GM21717 (cell line): ENCODE measurements around the gene JAKMIP2.
"Not testable (repeated sequence)": the region's sequence is repeated elsewhere in the genome, so short reads cannot be mapped to it uniquely, and the experiment has no call there.

Experiments
- ATAC-seq: cut with Tn5 transposase; IDR thresholded peaks from one replicate; pipeline ENCODE4 v1.9.1; 2021; ENCODE audit warnings: mild to moderate bottlenecking, moderate library complexity; ENCODE audit not compliant: unreplicated experiment

Gene JAKMIP2

DNA sequence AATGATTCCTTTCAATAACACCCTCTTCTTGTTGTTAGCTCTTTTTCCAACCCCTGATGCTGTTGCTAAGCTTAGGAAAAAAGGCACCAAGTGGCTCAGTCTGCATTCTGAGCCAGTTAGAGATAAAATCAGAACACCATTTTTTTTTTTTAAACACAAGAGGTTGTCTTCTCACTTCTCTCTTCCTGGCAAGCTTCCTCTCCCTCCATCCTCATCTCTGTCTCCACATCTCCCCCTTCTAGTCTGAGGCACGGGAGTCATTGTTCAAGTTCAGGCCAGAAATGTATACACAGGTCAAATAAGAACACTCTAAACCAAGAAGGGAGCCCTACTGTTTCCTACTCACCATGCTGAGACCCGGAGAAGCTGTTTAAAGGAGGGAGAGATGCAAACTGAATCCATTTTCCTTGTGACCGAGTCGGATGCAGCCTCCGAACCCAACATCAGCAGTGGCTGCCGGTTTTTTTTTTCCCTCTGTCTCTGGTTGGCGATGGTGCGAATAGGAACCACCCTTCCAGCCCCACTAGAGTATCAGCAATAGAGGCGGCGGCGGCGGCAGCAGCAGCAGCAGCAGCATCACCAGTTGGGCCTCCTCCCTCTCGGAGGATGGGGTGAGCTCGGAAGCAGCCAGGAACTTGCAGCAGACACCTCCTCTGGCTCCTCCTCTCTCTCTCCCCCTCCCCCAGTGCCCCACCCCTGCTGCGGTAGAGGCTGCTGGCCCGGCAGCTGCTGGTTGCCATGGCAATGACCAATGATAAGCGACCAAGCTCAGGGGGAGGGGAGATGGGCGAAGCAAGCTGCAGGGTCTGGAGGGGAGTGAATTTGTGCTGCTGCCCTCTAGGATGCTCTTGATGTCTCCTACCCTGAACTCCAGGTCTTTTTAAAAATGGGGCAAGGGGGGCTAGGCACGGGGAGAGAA is at the start of gene JAKMIP2:
TSS of gene JAKMIP2 (minus strand) at position 619 of the 919 bp plus-strand sequence. CDS start 110,922 bp downstream, outside the sequence.
- peak; percentile 86 for ATAC-seq

GRCh38 chr5:147831465-147831864 is 48.9 kb upstream of the JAKMIP2 start, which contains the start of gene SPINK1:
Gene SPINK1 (minus strand): TSS chr5:147831671. CDS start chr5:147831577, 94 bp downstream.
- ATAC-seq, result no peak

DNA sequence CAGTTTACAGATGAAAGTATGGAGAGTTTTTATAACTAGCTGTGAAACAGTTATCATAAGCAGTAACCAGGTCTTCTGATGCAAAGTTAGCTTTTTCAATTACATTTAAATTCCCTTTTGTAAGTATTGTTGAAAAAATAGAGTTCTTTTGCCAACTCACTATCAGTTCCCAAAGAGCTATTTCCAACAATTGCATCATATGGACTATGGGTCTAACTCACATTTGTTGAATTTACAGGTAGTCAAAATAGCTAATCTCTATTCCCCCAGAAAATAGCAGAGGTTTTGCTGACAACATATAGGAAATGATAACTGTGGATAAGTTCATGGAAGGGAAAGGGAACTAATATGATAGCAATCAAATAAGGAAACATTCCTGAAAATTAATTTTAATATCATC is 47.5 kb upstream of the JAKMIP2 start:
- no peak for ATAC-seq

DNA sequence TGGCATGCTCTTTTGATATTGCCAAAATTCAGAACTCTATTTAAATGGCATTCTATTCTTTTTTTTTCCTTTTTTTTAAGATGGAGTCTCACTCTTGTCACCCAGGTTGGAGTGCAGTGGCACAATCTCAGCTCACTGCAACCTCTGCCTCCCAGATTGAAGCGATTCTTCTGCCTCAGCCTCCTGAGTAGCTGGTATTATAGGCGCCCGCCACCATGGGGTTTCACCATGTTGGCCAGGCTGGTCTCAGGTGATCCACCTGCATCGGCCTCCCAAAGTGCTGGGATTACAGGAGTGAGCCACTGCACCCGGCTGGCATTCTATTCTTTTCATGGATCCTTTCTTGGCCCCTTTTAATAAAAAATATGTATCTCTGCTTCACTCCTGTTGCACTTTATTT is 44.5 kb upstream of the JAKMIP2 start:
- not testable (repeated sequence) for ATAC-seq

- no peak for ATAC-seq
Measured at GRCh38 chr5:147826361-147826760, 43.8 kb upstream of the JAKMIP2 start.

DNA sequence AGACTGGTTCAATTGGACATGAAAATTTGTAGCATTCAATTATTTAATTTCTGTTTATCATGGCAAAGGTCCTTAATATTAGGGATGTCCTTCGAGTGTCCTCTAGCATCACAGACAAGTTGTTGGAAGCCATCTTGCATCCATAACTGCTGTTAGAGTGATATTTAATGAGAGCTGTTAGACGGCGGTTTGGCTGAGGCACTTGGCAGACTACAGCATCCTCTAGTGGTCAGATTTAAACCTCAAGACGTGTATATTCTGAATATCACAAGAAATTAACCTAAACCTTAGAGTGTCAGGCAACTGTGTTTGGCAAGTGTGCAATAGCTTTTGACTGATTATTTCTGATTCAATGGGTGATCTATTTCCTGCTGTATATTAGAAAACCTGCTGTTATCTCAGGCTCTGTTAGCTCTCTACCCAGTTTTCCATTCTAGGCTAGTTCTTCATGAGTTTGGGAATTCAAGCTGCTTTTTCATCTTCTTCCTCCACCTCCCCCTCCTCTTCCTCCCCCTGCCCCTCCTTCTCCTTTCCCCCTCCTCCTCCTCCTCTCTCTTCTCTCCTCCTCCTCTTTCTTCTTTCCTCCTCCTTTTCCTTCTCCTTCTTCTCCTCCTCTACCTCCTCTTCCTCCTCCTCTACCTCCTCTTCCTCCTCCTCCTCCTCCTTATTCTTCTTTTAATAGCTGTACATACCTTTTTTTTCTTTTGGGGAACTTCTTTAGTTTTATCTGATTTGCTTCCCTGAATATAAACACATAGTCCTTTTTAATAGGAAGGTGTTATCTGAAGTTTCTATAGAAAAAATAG is 40.4 kb upstream of the JAKMIP2 start:
- ATAC-seq, result peak; percentile 90

- ATAC-seq, result not testable (repeated sequence)
Measured at GRCh38 chr5:147822222-147822621, 39.7 kb upstream of the JAKMIP2 start.

DNA sequence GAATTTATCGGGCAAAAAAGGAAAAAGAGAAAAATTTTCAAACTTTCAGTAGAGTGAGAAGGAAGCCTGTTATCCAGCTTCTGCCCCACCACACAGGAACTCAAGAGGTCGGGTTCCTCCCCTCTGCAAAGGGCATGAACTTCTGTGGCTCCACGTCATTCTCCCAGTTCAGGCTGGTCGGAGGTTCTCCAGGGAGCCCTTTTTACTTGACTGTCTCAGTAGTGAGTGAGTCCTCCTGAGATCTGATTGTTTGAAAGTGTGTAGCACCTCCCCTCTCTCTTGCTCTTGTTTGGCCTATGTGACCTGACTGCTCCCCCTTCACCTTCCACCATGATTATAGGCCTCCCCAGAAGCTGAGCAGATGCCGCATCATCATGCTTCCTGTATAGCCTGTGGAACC is 39.2 kb upstream of the JAKMIP2 start:
- no peak for ATAC-seq

DNA sequence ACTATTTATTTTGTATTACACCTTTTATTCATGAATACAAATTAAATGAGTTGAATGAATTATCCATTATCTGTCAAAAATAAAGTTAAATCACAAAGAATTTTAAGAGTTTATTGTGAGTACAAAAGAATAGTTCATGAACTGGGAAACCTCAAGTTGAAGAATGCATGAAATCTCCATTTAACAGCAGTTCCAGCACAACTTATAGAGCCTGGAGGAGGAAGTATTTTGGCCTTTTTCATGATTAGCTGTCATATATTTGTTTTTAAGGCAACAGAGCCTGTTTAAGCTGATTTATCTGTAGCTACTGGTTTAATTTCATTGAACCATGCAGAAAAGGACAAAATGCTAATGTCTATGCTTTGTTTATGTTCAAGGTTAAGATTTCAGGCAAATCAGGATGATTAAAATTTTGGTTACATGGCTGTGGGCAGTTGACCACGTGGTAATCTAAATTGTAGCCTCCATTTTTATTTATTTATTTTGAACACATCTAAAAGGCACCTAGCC is 36.8 kb upstream of the JAKMIP2 start:
- no peak for ATAC-seq

GRCh38 chr5:147818290-147818689 is 35.8 kb upstream of the JAKMIP2 start:
- ATAC-seq, result no peak

- ATAC-seq, result no peak
Measured at GRCh38 chr5:147813696-147814095, 31.2 kb upstream of the JAKMIP2 start.

- ATAC-seq, result no peak
Measured at GRCh38 chr5:147809830-147810666, 27.5 kb upstream of the JAKMIP2 start.

DNA sequence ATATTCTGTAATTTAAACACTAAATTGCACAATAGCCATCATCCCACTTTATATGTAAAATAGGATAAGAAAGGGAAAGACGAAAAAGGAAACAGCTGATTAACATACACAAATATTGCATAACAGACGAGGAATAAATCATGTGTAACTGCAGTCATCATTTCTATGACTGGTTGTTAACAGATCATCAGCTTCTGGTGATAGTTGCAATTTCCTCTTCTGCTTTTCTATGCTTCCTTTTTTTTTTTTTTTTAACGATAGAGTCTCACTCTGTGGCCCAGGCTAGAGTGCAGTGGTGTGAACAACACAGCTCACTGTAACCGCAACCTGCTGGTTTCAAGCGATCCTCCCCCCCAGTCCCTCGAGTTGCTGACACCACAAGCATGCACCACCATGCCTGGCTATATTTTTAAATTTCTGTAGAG is 22.5 kb upstream of the JAKMIP2 start:
- ATAC-seq, result peak; percentile 85

- no peak for ATAC-seq
Measured at GRCh38 chr5:147804334-147804733, 21.8 kb upstream of the JAKMIP2 start.

DNA sequence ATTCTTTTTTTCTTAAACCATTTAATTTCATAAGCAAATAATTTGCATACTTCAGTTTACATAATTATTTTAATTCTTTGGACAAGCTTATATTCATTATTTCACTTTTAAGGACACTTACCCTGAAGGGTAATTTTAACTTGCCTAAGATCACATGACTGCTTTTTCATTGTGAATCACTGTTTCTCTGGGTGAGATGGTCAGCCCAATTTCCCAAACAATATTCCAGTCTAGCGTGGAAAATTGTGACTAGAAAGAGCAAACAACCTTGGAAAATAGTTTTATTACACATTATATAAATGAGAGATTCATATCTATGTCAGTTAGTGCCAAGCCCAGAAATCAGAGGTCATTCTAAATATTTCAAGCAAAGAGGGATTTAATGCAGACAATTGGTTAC is 21.4 kb upstream of the JAKMIP2 start:
- no peak for ATAC-seq

- ATAC-seq, result not testable (repeated sequence)
Measured at GRCh38 chr5:147803161-147803560, 20.6 kb upstream of the JAKMIP2 start.

DNA sequence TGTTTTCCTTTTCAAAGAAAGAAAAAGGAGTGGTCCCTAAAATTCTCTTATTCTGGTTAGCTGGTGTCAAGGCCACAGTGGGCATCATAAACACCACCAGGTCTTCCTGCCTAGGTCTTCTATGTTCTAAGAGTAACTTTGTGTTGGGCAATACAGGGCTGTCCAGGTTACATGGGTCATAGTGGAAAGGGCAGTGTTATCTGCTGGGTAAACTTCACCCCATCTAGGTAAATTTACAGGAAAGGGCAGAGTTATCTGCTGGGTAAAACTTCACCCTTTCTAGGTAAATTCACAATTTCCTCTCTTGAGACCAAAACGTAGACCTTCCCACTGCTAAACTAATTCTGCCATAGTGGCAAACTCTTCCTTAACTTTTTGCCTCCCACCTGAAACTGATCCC is 18.9 kb upstream of the JAKMIP2 start:
- no peak for ATAC-seq

DNA sequence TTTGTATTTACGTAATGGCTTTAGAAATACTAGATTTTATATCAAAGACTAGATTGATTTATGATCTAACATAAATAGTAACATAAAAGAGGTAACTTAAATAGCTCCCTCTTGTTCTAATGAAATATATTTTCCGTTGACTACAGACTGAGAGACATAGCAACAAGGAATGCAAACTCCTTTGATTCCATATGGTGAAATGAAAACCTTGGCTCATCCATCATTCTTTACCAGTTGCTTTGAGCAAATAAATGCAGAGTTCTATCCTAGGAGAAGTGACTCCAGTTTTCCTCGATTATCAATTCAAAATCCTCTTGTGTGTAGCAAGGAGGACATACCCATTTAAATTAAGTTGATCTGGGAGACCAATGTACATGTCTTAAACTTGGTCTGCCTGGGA is 18.0 kb upstream of the JAKMIP2 start:
- no peak for ATAC-seq

DNA sequence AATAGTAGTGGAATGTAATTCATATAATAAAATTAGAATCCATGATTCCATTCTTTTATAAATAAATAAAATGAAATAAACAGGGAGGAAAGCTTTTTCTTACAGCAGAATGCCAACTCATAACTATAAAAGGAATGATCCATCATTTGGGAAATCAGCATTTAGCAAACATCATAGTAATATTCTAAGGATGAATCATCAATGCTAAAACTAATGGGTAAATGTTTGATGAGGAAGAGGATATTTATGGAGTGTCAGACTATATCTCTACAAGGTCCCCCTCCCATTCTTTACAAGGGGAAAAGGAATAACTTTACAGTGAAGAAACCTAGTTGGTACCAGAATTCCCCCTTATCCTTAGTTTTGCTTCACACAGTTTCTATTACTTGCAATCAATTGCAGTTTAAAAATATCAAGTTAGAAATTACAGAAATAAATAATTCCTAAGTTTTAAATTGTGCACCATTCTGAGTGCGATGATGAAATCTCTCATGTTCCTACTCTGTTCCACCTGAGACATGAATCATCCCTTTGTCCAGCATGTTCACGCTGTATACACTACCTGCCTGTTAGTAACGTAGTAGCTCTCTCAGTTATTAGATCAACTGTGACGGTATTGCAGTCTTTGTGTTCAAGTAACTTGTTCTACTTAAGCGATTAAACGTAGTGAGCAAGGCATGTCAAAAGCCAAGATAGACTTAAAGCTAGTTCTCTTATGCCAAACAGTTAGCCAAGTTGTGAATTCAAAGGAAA is 14.2 kb upstream of the JAKMIP2 start:
- no peak for ATAC-seq

- ATAC-seq, result no peak
Measured at GRCh38 chr5:147791181-147791580, 8.7 kb upstream of the JAKMIP2 start.
